ENCODE results near the gene TJAP1.

The TJAP1 gene

GRCh38 chr6:43516697-43517504 lies 39.5 kb downstream of the TJAP1 start, which contains the start of the genes POLR1C and YIPF3:
Gene POLR1C (plus strand): TSS chr6:43517089. CDS start chr6:43517110, 21 bp downstream.
Gene YIPF3 (minus strand): TSS chr6:43516926. CDS start chr6:43516807, 119 bp downstream.
- Histone ChIP-seq H3K9me3 (ENCODE audit: low read depth, low read length) (no peaks in the 10 kb centered on the region), H3K27ac (peak within 1 kb of the TSS; percentile 73; the same call in 1 of the 2 replicates), H3K4me3 (peak within 1 kb of the TSS; percentile 99), H3K36me3 (ENCODE audit: insufficient read depth, low read length) (peaks cover 62% of the 10 kb centered on the region), H3K9ac (ENCODE audit: insufficient read length) (peak within 1 kb of the TSS; percentile 96)
- DNase-seq (ENCODE audit: low read depth, low spot score), result peak; percentile 92
- peak; percentile 99 for TF ChIP-seq POLR2AphosphoS5 (IDR thresholded peaks at IDR 0.05; ENCODE audit: borderline replicate concordance, low read depth, low read length)
- TF ChIP-seq FOXP2 (optimal IDR thresholded peaks at IDR 0.05; ENCODE audit: control extremely low read depth, extremely low read length, insufficient read depth), result peak; percentile 32
- TF ChIP-seq EZH2 (IDR thresholded peaks at IDR 0.05), result no peak

DNA sequence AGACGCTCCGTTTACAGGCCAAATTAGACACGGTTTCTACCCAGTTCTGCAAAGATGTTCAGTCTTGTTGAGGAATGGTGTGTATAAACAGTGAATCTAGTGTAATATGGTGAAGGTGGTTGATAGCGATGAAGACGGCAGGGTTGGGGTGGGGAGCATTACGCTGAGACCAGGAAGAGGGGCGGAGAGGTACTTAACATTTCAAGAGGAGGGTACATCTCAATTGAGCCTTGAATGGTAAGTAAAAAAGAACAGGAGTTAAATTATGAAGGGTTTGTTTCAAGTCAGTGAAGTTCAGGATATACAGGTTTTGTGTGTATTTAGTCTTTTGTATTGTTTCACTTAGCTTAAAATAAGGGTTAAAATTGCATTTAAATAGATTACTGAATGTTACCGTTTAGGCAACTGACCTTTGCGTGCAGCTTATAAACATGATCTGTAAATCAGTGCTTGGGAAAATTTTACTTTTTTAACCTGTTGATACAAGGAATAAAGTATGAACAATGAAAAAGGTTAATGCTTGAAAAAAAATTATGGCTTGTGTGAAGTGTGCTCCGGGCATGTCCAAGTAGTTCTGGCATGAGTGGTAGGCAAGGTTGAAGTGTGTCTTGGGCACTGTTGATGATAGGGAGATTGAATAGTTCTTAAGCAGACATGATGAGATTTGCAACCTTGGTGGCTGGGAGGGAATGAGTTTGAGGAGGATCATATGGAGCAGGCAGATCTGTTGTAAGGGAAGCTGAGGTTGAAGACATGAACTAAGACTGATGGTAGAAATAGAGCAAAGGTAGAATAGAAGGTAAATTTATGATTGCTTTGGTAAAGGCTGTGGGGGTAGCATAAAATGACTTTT lies 40.4 kb downstream of the TJAP1 start:
- Histone ChIP-seq H3K9me3 (ENCODE audit: low read depth, low read length) (no peaks in the 10 kb centered on the region), H3K9ac (ENCODE audit: insufficient read length) (peak overlapping the region; percentile 96), H3K4me3 (peak overlapping the region; percentile 99), H3K36me3 (ENCODE audit: insufficient read depth, low read length) (peaks cover 63% of the 10 kb centered on the region), H3K27ac (peak overlapping the region; percentile 73; the same call in 1 of the 2 replicates)
- TF ChIP-seq FOXP2 (optimal IDR thresholded peaks at IDR 0.05; ENCODE audit: control extremely low read depth, extremely low read length, insufficient read depth) (no peak), POLR2AphosphoS5 (IDR thresholded peaks at IDR 0.05; ENCODE audit: borderline replicate concordance, low read depth, low read length) (no peak), EZH2 (IDR thresholded peaks at IDR 0.05) (no peak)
- no peak for DNase-seq (ENCODE audit: low read depth, low spot score)

DNA sequence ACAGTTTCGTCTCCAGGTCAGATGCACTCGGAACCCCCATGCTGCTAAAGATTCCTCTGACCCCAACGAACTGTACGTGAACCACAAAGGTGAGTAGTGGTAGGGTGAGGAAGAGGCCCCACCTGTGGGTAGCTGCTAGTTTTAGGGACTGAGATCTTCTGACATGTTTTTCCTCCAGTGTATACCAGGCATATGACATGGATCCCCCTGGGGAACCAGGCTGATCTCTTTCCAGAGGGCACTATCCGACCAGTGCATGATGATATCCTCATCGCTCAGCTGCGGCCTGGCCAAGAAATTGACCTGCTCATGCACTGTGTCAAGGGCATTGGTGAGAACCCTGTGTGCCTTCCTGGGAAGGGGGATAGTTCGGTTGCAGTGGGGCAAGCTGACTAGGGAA lies 42.7 kb downstream of the TJAP1 start:
- TF ChIP-seq POLR2AphosphoS5 (IDR thresholded peaks at IDR 0.05; ENCODE audit: borderline replicate concordance, low read depth, low read length) (0 out of 2 replicates have a peak, but pooled peaks have one; percentile 14), EZH2 (IDR thresholded peaks at IDR 0.05) (no peak), FOXP2 (optimal IDR thresholded peaks at IDR 0.05; ENCODE audit: control extremely low read depth, extremely low read length, insufficient read depth) (no peak)
- H3K27ac ChIP-seq, result no peak overlapping the region
- peaks cover 69% of the 10 kb centered on the region for H3K36me3 ChIP-seq (ENCODE audit: insufficient read depth, low read length)
- no peak overlapping the region for H3K4me3 ChIP-seq
- no peaks in the 10 kb centered on the region for H3K9me3 ChIP-seq (ENCODE audit: low read depth, low read length)
- DNase-seq (ENCODE audit: low read depth, low spot score), result no peak
- H3K9ac ChIP-seq (ENCODE audit: insufficient read length), result no peak overlapping the region

DNA sequence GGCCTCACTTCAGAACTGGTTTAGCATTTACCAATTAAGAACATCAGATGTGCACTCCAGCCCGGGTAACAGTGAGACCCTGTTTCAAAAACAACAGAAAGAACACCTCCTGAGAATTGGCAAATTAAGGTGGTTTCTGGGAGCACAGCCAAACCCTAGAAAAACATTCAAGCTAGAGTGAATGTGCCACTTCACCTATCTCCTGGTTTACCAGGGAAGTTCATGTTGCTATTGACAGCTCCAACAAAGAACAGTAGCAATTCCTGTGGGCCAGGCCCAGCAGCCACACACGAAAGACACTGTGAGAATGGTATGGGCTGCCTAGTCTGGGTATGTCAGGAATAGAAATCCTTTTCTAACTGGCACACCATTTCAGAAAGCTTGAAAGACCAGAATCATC lies 44.5 kb downstream of the TJAP1 start:
- no peak for DNase-seq (ENCODE audit: low read depth, low spot score)
- Histone ChIP-seq H3K27ac (no peak overlapping the region), H3K9ac (ENCODE audit: insufficient read length) (no peak overlapping the region), H3K36me3 (ENCODE audit: insufficient read depth, low read length) (peaks cover 79% of the 10 kb centered on the region), H3K4me3 (no peak overlapping the region), H3K9me3 (ENCODE audit: low read depth, low read length) (no peaks in the 10 kb centered on the region)
- TF ChIP-seq EZH2 (IDR thresholded peaks at IDR 0.05) (no peak), FOXP2 (optimal IDR thresholded peaks at IDR 0.05; ENCODE audit: control extremely low read depth, extremely low read length, insufficient read depth) (no peak), POLR2AphosphoS5 (IDR thresholded peaks at IDR 0.05; ENCODE audit: borderline replicate concordance, low read depth, low read length) (no peak)

DNA sequence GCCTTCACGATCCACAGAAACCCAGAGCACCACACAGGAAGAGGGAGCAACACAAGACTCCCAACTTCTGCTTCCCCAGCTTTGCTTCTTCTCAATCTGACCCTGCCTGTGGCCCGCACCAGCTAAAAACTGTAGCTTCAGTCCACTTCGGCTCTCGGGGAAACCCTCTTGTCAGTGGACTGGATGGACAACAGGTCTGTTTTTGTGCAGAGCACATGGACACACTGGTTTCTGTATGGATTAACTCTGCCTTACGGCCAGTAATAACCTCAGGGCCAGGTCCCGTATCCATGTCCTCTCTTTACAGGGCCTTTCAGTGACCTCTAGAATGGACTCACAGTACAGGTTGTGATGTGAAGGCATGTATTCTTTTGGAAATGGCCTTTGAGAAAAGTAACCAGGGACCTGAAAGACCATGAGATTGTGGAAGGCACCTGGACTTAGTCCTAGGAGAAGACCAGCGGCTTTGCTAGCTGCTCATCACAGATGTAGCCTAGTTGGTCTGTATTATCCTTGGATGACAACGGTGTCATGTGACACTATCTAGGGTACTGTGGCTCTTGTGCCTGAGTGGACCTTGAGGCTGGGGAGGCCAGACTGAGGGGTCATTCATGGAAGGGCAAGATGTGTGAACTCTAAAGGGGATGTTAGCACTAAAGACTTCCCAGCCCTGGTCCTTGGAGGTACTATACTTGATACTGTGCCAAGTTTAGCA lies 45.3 kb downstream of the TJAP1 start:
- H3K36me3 ChIP-seq (ENCODE audit: insufficient read depth, low read length), result peaks cover 87% of the 10 kb centered on the region
- no peak overlapping the region for H3K9ac ChIP-seq (ENCODE audit: insufficient read length)
- no peak for TF ChIP-seq EZH2 (IDR thresholded peaks at IDR 0.05)
- no peak for TF ChIP-seq FOXP2 (optimal IDR thresholded peaks at IDR 0.05; ENCODE audit: control extremely low read depth, extremely low read length, insufficient read depth)
- TF ChIP-seq POLR2AphosphoS5 (IDR thresholded peaks at IDR 0.05; ENCODE audit: borderline replicate concordance, low read depth, low read length), result peak; percentile 29; the same call in 1 of the 2 replicates
- H3K9me3 ChIP-seq (ENCODE audit: low read depth, low read length), result no peaks in the 10 kb centered on the region
- H3K27ac ChIP-seq, result no peak overlapping the region
- no peak overlapping the region for H3K4me3 ChIP-seq
- no peak for DNase-seq (ENCODE audit: low read depth, low spot score)

DNA sequence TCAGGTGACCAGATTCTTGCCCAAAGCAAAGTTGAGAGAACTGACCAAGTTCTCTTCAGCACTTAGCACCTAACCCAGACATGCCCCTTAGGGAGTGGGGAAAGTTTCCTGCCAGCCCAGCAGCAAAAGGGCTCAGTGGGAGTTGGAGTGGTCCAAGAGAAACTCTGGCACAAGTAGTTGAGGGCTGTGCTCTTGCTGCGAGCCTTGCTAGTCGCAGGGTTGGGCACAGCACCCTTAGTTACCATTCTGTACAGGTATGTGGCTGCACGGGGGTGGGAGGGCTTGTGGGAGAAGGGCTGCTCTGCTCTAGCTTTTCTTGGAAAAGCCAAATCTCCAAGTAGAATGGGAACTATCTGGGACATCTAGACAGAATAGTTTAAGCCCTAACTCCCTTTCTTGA lies 45.9 kb downstream of the TJAP1 start:
- DNase-seq (ENCODE audit: low read depth, low spot score), result no peak
- no peak overlapping the region for H3K9ac ChIP-seq (ENCODE audit: insufficient read length)
- H3K36me3 ChIP-seq (ENCODE audit: insufficient read depth, low read length), result peaks cover 93% of the 10 kb centered on the region
- no peak overlapping the region for H3K4me3 ChIP-seq
- TF ChIP-seq EZH2 (IDR thresholded peaks at IDR 0.05) (no peak), POLR2AphosphoS5 (IDR thresholded peaks at IDR 0.05; ENCODE audit: borderline replicate concordance, low read depth, low read length) (no peak; the same call in 1 of the 2 replicates), FOXP2 (optimal IDR thresholded peaks at IDR 0.05; ENCODE audit: control extremely low read depth, extremely low read length, insufficient read depth) (no peak)
- no peak overlapping the region for H3K27ac ChIP-seq
- H3K9me3 ChIP-seq (ENCODE audit: low read depth, low read length), result no peaks in the 10 kb centered on the region

DNA sequence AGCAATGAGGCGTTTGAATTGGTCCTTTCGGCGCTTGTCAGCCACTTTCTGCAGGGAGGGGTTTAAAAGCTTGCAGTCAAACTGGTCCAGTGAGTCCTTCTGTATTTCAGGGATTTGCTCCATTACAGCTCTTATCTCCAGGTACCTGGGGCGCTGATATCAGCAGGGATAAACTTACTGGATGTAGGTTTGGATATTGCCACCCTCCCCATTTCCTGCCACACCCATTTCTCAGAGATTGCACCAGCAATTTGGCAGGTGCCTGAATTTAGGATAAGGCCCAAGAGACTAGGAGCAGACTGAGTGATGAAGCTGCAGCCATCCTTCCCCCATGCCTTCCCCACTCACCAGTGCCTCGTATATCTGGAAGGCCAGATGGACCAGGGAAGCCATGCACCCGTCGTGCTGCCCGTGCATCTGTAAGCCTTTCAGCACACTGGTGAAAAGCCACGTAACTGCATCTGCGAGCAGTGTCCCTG lies 47.2 kb downstream of the TJAP1 start:
- TF ChIP-seq POLR2AphosphoS5 (IDR thresholded peaks at IDR 0.05; ENCODE audit: borderline replicate concordance, low read depth, low read length) (no peak; the same call in 1 of the 2 replicates), FOXP2 (optimal IDR thresholded peaks at IDR 0.05; ENCODE audit: control extremely low read depth, extremely low read length, insufficient read depth) (no peak), EZH2 (IDR thresholded peaks at IDR 0.05) (no peak)
- Histone ChIP-seq H3K36me3 (ENCODE audit: insufficient read depth, low read length) (peaks cover 97% of the 10 kb centered on the region), H3K27ac (no peak overlapping the region), H3K9ac (ENCODE audit: insufficient read length) (no peak overlapping the region), H3K9me3 (ENCODE audit: low read depth, low read length) (no peaks in the 10 kb centered on the region), H3K4me3 (no peak overlapping the region)
- no peak for DNase-seq (ENCODE audit: low read depth, low spot score)
